Gastroesophageal sphincter (tissue), 3 donors: ENCODE results near the gene WRAP53.

ENCODE experiments used
- POLR2A ChIP-seq, 2 donors: fragments of 450-650 bp; IDR thresholded peaks; one replicate each; pipeline ENCODE4 v1.6.1; 2017; ENCODE audit warnings: antibody characterized with exemption in 2 of 2, mild to moderate bottlenecking in 2 of 2, moderate library complexity in 1 of 2
- TF ChIP-seq, protein P1 (sequence below), 4 experiments: fragments of 200-600 bp in 2 of 4; fragments of 450-650 bp in 2 of 4; sonication (generic) in 1 of 4; IDR thresholded peaks; one replicate each; pipeline ENCODE4 v1.5.1; 2017 to 2019; ENCODE audit warnings: antibody characterized with exemption in 4 of 4, mild to moderate bottlenecking in 2 of 4, moderate library complexity in 2 of 4

DNA sequence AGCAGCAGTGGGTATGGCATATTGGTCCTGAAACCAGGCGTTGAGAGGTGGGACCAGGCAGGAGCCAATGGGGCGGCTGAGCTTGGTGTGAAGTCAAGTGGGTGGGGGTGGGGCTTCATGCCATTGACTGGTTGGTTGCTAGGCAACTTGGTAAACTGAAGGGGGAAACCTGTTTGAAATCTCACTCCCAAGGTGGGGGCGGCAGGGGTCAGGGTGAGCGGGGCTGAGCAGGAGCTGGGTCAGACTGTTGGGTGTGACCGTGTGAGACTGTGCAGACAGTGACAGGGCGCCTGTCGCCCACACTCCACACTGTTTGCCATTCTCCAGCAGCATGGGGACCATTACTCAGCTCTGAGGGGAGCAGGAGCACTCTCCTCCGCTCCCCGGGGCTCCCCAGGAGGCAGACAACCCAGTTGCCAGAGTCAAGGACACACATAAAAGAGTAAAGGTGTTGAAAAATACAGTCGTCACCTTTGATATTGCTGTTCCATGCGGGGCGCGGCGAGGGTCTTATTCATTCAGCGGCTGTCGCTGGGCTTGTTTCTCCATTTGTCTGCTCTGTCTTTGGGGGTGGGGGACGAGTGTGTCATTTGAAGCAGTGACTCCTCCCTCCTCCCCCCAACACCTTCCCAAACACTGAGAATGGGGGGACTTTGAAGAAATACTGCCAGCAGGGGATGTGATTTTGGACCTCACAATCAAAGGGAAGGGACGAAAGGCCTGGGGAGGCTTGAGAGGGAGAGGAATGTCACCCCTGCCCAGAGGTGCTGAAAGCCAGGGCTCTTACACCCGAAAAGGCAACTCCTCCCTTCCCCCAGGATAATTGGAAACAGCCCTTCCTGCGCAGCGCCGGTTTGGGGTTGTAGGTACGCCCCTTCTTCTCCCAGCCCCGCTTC is 15.6 kb downstream of the WRAP53 start:
- TF ChIP-seq, protein P1, sequence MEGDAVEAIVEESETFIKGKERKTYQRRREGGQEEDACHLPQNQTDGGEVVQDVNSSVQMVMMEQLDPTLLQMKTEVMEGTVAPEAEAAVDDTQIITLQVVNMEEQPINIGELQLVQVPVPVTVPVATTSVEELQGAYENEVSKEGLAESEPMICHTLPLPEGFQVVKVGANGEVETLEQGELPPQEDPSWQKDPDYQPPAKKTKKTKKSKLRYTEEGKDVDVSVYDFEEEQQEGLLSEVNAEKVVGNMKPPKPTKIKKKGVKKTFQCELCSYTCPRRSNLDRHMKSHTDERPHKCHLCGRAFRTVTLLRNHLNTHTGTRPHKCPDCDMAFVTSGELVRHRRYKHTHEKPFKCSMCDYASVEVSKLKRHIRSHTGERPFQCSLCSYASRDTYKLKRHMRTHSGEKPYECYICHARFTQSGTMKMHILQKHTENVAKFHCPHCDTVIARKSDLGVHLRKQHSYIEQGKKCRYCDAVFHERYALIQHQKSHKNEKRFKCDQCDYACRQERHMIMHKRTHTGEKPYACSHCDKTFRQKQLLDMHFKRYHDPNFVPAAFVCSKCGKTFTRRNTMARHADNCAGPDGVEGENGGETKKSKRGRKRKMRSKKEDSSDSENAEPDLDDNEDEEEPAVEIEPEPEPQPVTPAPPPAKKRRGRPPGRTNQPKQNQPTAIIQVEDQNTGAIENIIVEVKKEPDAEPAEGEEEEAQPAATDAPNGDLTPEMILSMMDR (IDR thresholded peaks at IDR 0.05), result no peak
- no peak for TF ChIP-seq POLR2A (IDR thresholded peaks at IDR 0.05)
